Measurements from ENCODE around the gene ADAMTS12.

DNA sequence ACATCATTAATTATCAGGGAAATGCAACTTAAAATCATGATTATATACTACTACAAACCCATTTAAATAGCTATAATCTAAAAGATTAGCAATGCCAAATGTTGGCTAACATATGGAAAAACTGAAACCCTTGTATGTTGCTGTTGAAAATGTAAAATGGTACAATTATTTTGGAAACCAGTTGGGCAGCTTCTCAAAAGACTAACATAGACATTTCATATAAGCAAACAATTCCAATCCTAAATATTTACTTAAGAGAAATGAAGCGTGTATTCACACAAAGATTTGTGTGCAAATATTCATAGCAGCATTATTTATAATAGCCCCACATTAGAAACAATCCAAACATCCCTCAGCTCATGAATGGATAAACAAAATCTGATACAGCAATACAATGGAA, 106.2 kb downstream of the ADAMTS12 start:
- TF ChIP-seq EP300 (IDR thresholded peaks at IDR 0.05; ENCODE audit: borderline replicate concordance in 1 of 2, low read depth in 1 of 2, low read length in 1 of 2): no peak
- no peak for TF ChIP-seq POLR2AphosphoS5 (IDR thresholded peaks at IDR 0.05; ENCODE audit: low read depth, low read length)
- TF ChIP-seq CTCF (IDR thresholded peaks at IDR 0.05): no peak
- TF ChIP-seq, protein P1, sequence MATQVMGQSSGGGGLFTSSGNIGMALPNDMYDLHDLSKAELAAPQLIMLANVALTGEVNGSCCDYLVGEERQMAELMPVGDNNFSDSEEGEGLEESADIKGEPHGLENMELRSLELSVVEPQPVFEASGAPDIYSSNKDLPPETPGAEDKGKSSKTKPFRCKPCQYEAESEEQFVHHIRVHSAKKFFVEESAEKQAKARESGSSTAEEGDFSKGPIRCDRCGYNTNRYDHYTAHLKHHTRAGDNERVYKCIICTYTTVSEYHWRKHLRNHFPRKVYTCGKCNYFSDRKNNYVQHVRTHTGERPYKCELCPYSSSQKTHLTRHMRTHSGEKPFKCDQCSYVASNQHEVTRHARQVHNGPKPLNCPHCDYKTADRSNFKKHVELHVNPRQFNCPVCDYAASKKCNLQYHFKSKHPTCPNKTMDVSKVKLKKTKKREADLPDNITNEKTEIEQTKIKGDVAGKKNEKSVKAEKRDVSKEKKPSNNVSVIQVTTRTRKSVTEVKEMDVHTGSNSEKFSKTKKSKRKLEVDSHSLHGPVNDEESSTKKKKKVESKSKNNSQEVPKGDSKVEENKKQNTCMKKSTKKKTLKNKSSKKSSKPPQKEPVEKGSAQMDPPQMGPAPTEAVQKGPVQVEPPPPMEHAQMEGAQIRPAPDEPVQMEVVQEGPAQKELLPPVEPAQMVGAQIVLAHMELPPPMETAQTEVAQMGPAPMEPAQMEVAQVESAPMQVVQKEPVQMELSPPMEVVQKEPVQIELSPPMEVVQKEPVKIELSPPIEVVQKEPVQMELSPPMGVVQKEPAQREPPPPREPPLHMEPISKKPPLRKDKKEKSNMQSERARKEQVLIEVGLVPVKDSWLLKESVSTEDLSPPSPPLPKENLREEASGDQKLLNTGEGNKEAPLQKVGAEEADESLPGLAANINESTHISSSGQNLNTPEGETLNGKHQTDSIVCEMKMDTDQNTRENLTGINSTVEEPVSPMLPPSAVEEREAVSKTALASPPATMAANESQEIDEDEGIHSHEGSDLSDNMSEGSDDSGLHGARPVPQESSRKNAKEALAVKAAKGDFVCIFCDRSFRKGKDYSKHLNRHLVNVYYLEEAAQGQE (IDR thresholded peaks at IDR 0.05; ENCODE audit: low read depth, low read length): no peak
- no peak for TF ChIP-seq USF1 (IDR thresholded peaks at IDR 0.05; ENCODE audit: borderline replicate concordance, low read depth)
- TF ChIP-seq TAF1 (IDR thresholded peaks at IDR 0.05; ENCODE audit: borderline replicate concordance, low read depth, low read length): no peak
- TF ChIP-seq CHD2 (IDR thresholded peaks at IDR 0.05; ENCODE audit: low read length, partially characterized antibody): no peak
- TF ChIP-seq RAD21 (IDR thresholded peaks at IDR 0.05; ENCODE audit: low read length): no peak
- no peak for TF ChIP-seq NFIC (IDR thresholded peaks at IDR 0.05; ENCODE audit: borderline replicate concordance)
- TF ChIP-seq MAX (IDR thresholded peaks at IDR 0.05; ENCODE audit: low read depth): no peak
- TF ChIP-seq JUND (IDR thresholded peaks at IDR 0.05): no peak

Data from SK-N-SH (cell line).